Neural cell (in vitro differentiated cells): Measurements from ENCODE around the gene LCOR. TPM values are rescaled to one million over a fixed set of nuclear protein-coding genes. Genes with fewer than 3 reads are reported as not detected.

Experiments
- H2AFZ ChIP-seq: fragments of 200-600, 300-800 bp; sonication (generic), shearing (Covaris generic); 2 replicates; pipeline ENCODE4 v1.6.0; 2014; ENCODE audit warnings: low read depth, mild to moderate bottlenecking, antibody characterized with exemption, low read length, moderate library complexity
- H3F3A ChIP-seq: fragments of 200-600 bp; shearing (Covaris generic); 2 replicates; pipeline ENCODE4 v1.6.1; 2016; ENCODE audit warnings: mild to moderate bottlenecking, moderate library complexity, mixed read lengths, antibody characterized with exemption, low read length; ENCODE audit not compliant: insufficient read depth, poor library complexity, severe bottlenecking
- H3K27ac ChIP-seq: fragments of 200-600, 300-800 bp; sonication (generic), shearing (Covaris generic); 2 replicates; pipeline ENCODE4 v1.5.1; 2014; ENCODE audit warnings: mild to moderate bottlenecking, low read length, moderate library complexity
- H3K27me3 ChIP-seq: fragments of 300-800, 200-600 bp; sonication (generic), shearing (Covaris generic); 2 replicates; pipeline ENCODE4 v1.6.0; 2014; ENCODE audit warnings: mild to moderate bottlenecking, low read depth, low read length, moderate library complexity; ENCODE audit not compliant: insufficient read depth
- H3K36me3 ChIP-seq: fragments of 300-800, 200-600 bp; sonication (generic), shearing (Covaris generic); 2 replicates; pipeline ENCODE4 v1.5.1; 2014; ENCODE audit warnings: mild to moderate bottlenecking, antibody characterized with exemption, low read length, moderate library complexity; ENCODE audit not compliant: insufficient read depth
- H3K4me2 ChIP-seq: fragments of 300-800, 200-600 bp; sonication (generic), shearing (Covaris generic); 2 replicates; pipeline ENCODE4 v1.6.0; 2014; ENCODE audit warnings: mild to moderate bottlenecking, low read length
- H3K4me3 ChIP-seq: fragments of 300-800, 200-600 bp; sonication (generic), shearing (Covaris generic); 2 replicates; pipeline ENCODE4 v1.5.1; 2014; ENCODE audit warnings: mild to moderate bottlenecking, low read length, moderate library complexity
- H3K79me2 ChIP-seq: fragments of 200-600 bp; shearing (Covaris generic); replicated peaks from 2 replicates; pipeline ENCODE4 v1.6.0; 2014; ENCODE audit warnings: mild to moderate bottlenecking, low read length, moderate library complexity; ENCODE audit not compliant: insufficient read depth
- H3K9ac ChIP-seq: fragments of 300-800, 200-600 bp; sonication (generic), shearing (Covaris generic); 2 replicates; pipeline ENCODE4 v1.6.1; 2016; ENCODE audit warnings: mild to moderate bottlenecking, low read length, mixed read lengths
- H3K9me2 ChIP-seq: fragments of 200-600 bp; shearing (Covaris generic); 2 replicates; pipeline ENCODE4 v1.6.1; 2016; ENCODE audit warnings: mild to moderate bottlenecking, low read length, mixed read lengths; ENCODE audit not compliant: insufficient read depth
- H3K9me3 ChIP-seq: fragments of 200-600, 300-800 bp; sonication (generic), shearing (Covaris generic); 2 replicates; pipeline ENCODE4 v1.6.1; 2016; ENCODE audit warnings: mild to moderate bottlenecking, mixed run types, low read length, moderate library complexity, mixed read lengths
- H4K20me1 ChIP-seq: fragments of 200-600 bp; shearing (Covaris generic); 2 replicates; pipeline ENCODE4 v1.6.1; 2016; ENCODE audit warnings: mild to moderate bottlenecking, mixed run types; ENCODE audit not compliant: insufficient read depth
- CTCF ChIP-seq: fragments of 450-650 bp; IDR thresholded peaks from 2 replicates; pipeline ENCODE4 v1.5.1; 2014; ENCODE audit warnings: antibody characterized with exemption, mild to moderate bottlenecking, moderate library complexity; ENCODE audit not compliant: poor library complexity, severe bottlenecking
- EP300 ChIP-seq: fragments of 450-650 bp; conservative IDR thresholded peaks from 2 replicates; pipeline ENCODE4 v1.6.1; 2014; ENCODE audit warnings: antibody characterized with exemption, mild to moderate bottlenecking, moderate library complexity; ENCODE audit not compliant: poor library complexity, severe bottlenecking
- EZH2 ChIP-seq: fragments of 200-600, 300-800 bp; shearing (Covaris generic), sonication (generic); IDR thresholded peaks from 2 replicates; pipeline ENCODE4 v1.6.1; 2014; ENCODE audit warnings: antibody characterized with exemption, low read length, borderline replicate concordance, mild to moderate bottlenecking; ENCODE audit not compliant: insufficient read depth, poor library complexity, severe bottlenecking
- MXI1 ChIP-seq: fragments of 450-650 bp; conservative IDR thresholded peaks from 2 replicates; pipeline ENCODE4 v1.6.1; 2014; ENCODE audit warnings: antibody characterized with exemption, mild to moderate bottlenecking; ENCODE audit not compliant: poor library complexity, severe bottlenecking
- POLR2AphosphoS5 ChIP-seq: IDR thresholded peaks from 2 replicates; pipeline ENCODE4 v1.6.1; 2012
- RAD21 ChIP-seq: fragments of 450-650 bp; conservative IDR thresholded peaks from 2 replicates; pipeline ENCODE4 v1.6.1; 2014; ENCODE audit warnings: antibody characterized with exemption, mild to moderate bottlenecking, moderate library complexity
- REST ChIP-seq: IDR thresholded peaks from 2 replicates; pipeline ENCODE4 v1.6.1; 2012; ENCODE audit warnings: borderline replicate concordance
- SMC3 ChIP-seq: fragments of 450-650 bp; conservative IDR thresholded peaks from 2 replicates; pipeline ENCODE4 v1.6.1; 2014; ENCODE audit warnings: antibody characterized with exemption, mild to moderate bottlenecking, moderate library complexity; ENCODE audit not compliant: poor library complexity
- TAF1 ChIP-seq: IDR thresholded peaks from 2 replicates; pipeline ENCODE4 v1.6.1; 2012; ENCODE audit warnings: low read depth
- polyA plus RNA-seq: library from polyadenylated mRNA; depleted of rRNA; stranded (reverse); fragments of >200 nt; gene quantifications from 2 replicates; pipeline ENCODE4 v1.2.3, GENCODE V29; 2014

LCOR gene
- polyA plus RNA-seq, 1 donor from 2014 or later = 61.1 TPM

DNA sequence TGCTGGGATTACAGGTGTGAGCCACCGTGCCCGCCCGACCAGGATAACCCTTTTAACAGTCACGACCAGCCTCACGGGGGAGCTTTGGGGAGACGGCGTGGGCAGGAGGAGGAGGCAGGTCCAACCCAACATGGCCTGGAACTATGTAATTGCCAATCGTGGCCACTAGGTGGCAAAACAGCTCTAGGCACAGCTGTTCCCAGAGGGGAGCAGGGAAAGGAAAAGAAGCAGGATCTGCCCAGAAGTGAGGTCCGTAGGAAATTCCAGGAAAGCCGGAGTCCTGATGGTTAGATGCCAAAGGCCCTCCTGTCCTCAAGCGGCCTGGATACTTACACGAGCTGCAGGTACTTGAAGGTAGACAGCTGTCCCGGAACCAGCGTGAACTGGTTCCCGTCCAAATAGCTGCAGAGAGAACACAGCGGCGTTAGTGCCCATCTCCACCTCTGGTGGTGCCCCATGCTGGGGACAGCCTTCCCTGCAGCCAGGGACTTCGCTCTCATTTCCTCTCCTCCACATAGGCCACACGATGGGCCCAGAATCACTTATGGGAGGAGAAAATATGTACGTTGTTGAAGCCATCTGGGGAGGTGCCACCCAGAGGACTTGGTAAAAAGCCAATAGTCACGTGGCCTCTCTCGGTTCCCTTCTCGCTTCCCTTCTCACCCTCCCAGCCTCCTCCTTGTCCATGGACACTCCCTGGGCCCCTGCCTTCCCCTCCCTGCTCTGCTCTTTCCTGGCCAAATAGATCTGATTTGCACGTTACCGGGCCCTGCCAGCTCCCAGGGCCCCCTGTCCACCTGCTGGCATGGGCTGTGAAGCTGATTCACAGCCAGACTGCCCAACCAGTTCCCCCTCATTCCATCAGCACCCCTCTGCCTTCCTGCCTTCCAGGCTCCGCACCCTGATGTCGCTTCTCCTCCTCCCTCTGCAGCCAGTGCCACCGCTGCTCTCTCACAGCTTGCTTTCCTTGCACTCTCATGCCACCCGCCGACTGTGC lies 205.6 kb downstream of the LCOR start:
- no peaks in the 10 kb centered on the region for H3K79me2 ChIP-seq
- H4K20me1 ChIP-seq = no peaks in the 10 kb centered on the region
- no peaks in the 10 kb centered on the region for H3K9me3 ChIP-seq
- TF ChIP-seq POLR2AphosphoS5 (no peak), EP300 (no peak), MXI1 (no peak), CTCF (peak; percentile 84), TAF1 (no peak), RAD21 (peak; percentile 82), EZH2 (no peak), SMC3 (peak; percentile 86), REST (peak; percentile 92)
- no peak overlapping the region for H3K27ac ChIP-seq
- H2AFZ ChIP-seq = no peak overlapping the region
- H3K9me2 ChIP-seq = no peaks in the 10 kb centered on the region
- H3F3A ChIP-seq = no peaks in the 10 kb centered on the region
- H3K36me3 ChIP-seq = no peaks in the 10 kb centered on the region
- no peaks in the 10 kb centered on the region for H3K27me3 ChIP-seq
- H3K4me2 ChIP-seq = no peak overlapping the region
- H3K4me3 ChIP-seq = no peak overlapping the region
- no peak overlapping the region for H3K9ac ChIP-seq

DNA sequence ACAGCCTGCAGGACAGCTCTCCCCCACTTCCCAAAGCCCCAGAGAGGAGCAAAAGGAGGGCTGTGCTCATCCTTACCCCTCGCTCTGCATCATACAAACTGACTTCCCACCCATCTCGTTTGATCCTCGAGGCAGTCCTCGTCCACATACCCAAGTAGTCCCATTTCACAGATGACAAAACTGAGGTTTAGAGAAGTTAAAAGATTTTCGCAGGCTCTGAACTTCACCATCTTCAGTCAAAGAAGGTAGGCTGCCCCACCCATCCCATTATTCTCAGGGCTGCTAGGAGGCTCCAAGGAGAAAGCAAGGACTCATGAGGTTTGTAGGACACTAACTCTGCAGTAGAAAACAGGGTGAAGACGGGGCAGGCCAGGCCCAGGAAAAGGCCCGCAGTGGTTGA lies 206.6 kb downstream of the LCOR start:
- Histone ChIP-seq H3K4me3 (no peak overlapping the region), H3K9me2 (no peaks in the 10 kb centered on the region), H4K20me1 (no peaks in the 10 kb centered on the region), H3K79me2 (no peaks in the 10 kb centered on the region), H3K27me3 (no peaks in the 10 kb centered on the region), H3K9ac (no peak overlapping the region), H3K9me3 (no peaks in the 10 kb centered on the region), H3F3A (no peaks in the 10 kb centered on the region), H3K4me2 (no peak overlapping the region), H3K27ac (no peak overlapping the region), H3K36me3 (no peaks in the 10 kb centered on the region), H2AFZ (no peak overlapping the region)
- TF ChIP-seq EZH2 (no peak), MXI1 (no peak), SMC3 (no peak), TAF1 (no peak), CTCF (no peak), REST (no peak), POLR2AphosphoS5 (no peak), RAD21 (no peak)
